Omental fat pad (tissue), 4 donors: ENCODE measurements around the gene STAT6. TPM values are rescaled to one million over a fixed set of nuclear protein-coding genes. Genes with fewer than 3 reads are reported as not detected.

Source experiments
- ATAC-seq: fragments of 150-250 bp; one replicate; pipeline ENCODE4 v1.9.1; 2016; ENCODE audit warnings: mild to moderate bottlenecking, moderate library complexity; ENCODE audit not compliant: low FRiP score
- DNase-seq: peaks from one replicate; pipeline ENCODE4 v3.0.0-alpha.2; 2019; ENCODE audit warnings: low spot score
- total RNA-seq, 4 donors: library from RNA; depleted of rRNA; stranded (reverse); fragments of >200 nt; gene quantifications; one replicate each; pipeline ENCODE4 v1.1.0, GENCODE V29; 2016
- TF ChIP-seq, protein P1 (sequence below), 3 donors: fragments of 450-650 bp; IDR thresholded peaks; one replicate each; pipeline ENCODE4 v1.5.1; 2016 to 2017; ENCODE audit warnings: antibody characterized with exemption in 3 of 3, mild to moderate bottlenecking in 3 of 3, moderate library complexity in 2 of 3

Gene STAT6
- total RNA-seq, 4 donors from 2014 or later: 112 to 234 (median 124) TPM

GRCh38 chr12:57157588-57158173 lies 46.5 kb upstream of the STAT6 start:
- DNase-seq (no peak), ATAC-seq (no peak)
- TF ChIP-seq, protein P1, sequence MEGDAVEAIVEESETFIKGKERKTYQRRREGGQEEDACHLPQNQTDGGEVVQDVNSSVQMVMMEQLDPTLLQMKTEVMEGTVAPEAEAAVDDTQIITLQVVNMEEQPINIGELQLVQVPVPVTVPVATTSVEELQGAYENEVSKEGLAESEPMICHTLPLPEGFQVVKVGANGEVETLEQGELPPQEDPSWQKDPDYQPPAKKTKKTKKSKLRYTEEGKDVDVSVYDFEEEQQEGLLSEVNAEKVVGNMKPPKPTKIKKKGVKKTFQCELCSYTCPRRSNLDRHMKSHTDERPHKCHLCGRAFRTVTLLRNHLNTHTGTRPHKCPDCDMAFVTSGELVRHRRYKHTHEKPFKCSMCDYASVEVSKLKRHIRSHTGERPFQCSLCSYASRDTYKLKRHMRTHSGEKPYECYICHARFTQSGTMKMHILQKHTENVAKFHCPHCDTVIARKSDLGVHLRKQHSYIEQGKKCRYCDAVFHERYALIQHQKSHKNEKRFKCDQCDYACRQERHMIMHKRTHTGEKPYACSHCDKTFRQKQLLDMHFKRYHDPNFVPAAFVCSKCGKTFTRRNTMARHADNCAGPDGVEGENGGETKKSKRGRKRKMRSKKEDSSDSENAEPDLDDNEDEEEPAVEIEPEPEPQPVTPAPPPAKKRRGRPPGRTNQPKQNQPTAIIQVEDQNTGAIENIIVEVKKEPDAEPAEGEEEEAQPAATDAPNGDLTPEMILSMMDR (IDR thresholded peaks at IDR 0.05): no peak

- DNase-seq: no peak
- TF ChIP-seq, protein P1 (IDR thresholded peaks at IDR 0.05): no peak
- ATAC-seq: no peak
Observed at GRCh38 chr12:57156701-57157403, 45.7 kb upstream of the STAT6 start.

DNA sequence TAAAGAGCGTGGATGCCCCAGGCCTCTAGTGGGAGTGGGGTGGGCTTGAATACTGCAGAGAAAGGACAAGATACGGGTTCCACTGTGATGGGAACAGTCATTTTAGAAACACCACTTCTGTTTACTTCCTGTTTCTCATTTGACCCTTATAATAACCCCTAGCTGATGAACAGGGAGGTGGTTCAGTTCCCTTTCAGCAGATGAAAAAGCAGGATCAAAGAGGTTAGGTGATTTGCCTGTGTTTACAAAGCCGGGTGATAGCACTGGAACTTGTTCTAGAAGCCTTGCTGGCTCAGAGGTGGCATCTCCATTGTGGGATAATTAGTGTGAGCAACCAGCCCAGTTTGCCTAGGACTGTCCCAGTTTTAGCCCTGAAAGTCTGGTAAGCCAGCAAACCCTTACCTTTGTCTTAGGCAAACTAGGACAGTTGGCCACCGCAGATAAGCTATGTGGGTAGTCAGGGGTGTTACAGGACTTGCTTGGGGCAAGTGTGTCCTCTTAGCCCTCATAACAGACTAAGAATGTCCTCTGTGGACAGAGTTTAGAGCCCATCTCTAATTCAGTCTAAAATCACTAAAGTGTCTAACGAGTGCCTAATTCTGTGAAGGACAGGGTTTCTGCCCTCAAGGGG lies 43.8 kb upstream of the STAT6 start:
- DNase-seq (no peak), ATAC-seq (no peak)
- TF ChIP-seq, protein P1 (IDR thresholded peaks at IDR 0.05): no peak

DNA sequence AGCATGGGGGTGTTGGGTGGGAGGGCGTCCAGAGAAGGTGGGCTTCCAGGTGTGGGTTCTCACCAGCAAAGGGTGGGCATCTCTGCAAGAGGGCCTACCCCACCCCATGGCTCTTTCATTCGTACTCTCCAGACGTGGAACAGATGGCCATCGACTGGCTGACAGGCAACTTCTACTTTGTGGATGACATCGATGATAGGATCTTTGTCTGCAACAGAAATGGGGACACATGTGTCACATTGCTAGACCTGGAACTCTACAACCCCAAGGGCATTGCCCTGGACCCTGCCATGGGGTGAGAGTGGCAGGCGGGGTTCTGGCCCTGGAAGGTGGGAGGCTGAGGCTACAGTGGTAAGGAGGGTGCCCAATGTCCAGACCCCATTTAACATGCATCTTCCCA lies 42.9 kb upstream of the STAT6 start:
- TF ChIP-seq, protein P1 (IDR thresholded peaks at IDR 0.05): no peak
- DNase-seq (no peak), ATAC-seq (no peak)

- ATAC-seq (no peak), DNase-seq (no peak)
- TF ChIP-seq, protein P1 (IDR thresholded peaks at IDR 0.05): no peak
Observed at GRCh38 chr12:57153415-57153997, 42.3 kb upstream of the STAT6 start.

DNA sequence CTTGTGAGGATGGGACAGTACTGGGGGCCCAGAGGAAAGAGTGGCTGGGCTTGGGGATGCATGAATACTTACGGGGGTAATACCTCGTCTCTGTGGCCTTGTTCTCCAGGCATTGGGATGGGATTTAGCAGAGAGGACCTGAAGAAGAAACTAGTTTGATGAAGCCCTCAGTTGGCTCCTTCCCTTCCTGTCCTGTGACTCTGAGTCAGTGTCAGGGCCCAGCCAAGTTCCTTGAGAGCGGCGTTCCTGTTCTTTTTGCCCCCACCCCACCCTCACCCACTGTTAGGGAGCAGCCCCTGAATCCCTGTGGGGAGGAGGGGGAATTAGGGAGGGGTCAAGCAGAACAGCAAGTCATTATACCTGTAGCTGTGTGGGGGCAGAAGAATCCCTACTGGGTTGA lies 41.5 kb upstream of the STAT6 start:
- DNase-seq: no peak
- peak; percentile 50 for ATAC-seq
- TF ChIP-seq, protein P1 (IDR thresholded peaks at IDR 0.05): no peak
